Adipocyte (in vitro differentiated cells): ENCODE data around the gene MRE11.

Experiments used
- DNase-seq: peaks from one replicate; pipeline ENCODE4 v3.0.0-alpha.2; 2015; ENCODE audit warnings: low read depth
- H3K27me3 ChIP-seq: replicated peaks from 2 replicates; pipeline ENCODE4 v1.7.0; 2013; ENCODE audit warnings: mild to moderate bottlenecking, low read length, moderate library complexity; ENCODE audit not compliant: control insufficient read depth, insufficient read depth
- H3K36me3 ChIP-seq: 2 replicates; pipeline ENCODE4 v1.7.0; 2013; ENCODE audit warnings: low read length, mild to moderate bottlenecking, moderate library complexity; ENCODE audit not compliant: control insufficient read depth, insufficient read depth, severe bottlenecking
- H3K4me1 ChIP-seq: 2 replicates; pipeline ENCODE4 v1.7.0; 2013; ENCODE audit warnings: mild to moderate bottlenecking, low read length, moderate library complexity; ENCODE audit not compliant: control insufficient read depth, insufficient read depth
- H3K4me3 ChIP-seq: 2 replicates; pipeline ENCODE4 v1.7.0; 2013; ENCODE audit warnings: mild to moderate bottlenecking, low read length, moderate library complexity
- H3K9ac ChIP-seq: 2 replicates; pipeline ENCODE4 v1.7.0; 2013; ENCODE audit warnings: mild to moderate bottlenecking, low read length, moderate library complexity
- H3K9me3 ChIP-seq: 2 replicates; pipeline ENCODE4 v1.7.0; 2013; ENCODE audit warnings: mild to moderate bottlenecking, low read length, moderate library complexity; ENCODE audit not compliant: control insufficient read depth

Gene MRE11

DNA sequence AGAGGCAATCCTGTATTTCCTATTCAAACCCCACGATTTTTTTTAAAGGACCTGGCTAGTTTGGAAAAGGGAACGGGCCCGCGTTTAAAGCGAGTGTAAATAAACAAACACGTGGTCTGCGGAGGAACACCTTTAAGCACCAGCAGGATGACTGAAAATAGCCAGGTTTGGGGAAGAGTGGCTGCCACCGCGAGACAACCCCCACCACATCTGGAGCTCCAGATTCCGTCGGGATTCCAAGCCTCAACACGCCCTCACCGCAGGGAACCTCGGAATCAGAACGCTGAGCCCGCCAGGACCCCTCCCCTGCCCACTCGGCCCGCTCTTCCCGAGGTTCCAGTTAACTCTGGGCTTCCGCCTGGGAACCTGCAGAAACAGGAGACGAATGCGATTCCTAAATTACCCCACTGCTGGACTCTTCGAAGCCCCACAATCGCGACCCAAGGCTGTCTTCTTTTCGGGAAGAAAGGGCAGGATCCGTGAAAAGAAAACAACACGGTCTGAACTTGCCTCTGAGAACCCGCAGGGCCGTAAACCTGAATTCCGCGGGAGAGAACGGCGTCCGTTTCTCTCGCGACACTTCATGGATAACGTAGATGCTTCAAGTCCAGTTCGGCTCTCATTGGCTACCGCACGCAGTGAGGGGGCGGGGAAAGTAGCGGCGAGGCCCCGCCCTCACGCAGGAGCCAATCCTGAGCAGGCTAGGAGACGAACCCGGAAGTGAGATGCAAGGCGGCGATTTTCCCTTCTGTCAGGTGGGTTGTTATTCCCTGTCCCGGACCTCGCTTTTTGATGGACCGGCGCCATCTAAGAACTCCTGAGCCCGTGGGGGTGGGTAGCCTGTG, at the start of gene MRE11, which contains the start of gene ANKRD49:
Gene MRE11, minus strand, starts transcription at position 564 of the 845 bp plus-strand sequence. CDS start 1,043 bp downstream, outside the sequence.
Gene ANKRD49, plus strand, starts transcription at position 704 of the 845 bp plus-strand sequence. CDS start 2,710 bp downstream, outside the sequence.
- Histone ChIP-seq H3K9me3 (no peaks in the 10 kb centered on the region), H3K36me3 (peaks cover 37% of the 10 kb centered on the region), H3K4me3 (peak within 1 kb of the TSS; percentile 95), H3K4me1 (peaks cover 19% of the 10 kb centered on the region), H3K9ac (peak within 1 kb of the TSS; percentile 86), H3K27me3 (no peaks in the 10 kb centered on the region)
- peak; percentile 100 for DNase-seq

DNA sequence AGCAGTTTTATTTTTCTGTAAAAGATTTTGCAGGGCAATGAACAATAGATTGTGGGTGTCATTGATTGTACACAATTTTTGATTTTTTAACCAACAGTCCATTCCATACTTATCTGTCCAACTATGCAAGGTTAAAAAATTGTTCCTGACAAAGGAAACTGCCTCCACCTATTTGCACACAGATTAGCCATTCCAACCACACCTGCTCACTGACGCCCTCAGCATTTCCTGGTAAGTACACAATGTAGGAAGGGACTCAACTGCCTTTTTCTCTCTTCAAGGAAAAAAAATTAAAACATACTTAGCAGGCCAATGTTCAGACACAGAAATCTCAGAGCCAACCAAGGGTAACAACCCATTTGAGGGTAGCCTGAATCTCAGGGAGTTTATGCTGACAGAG, 45.8 kb upstream of the MRE11 start:
- Histone ChIP-seq H3K36me3 (no peaks in the 10 kb centered on the region), H3K9me3 (no peaks in the 10 kb centered on the region), H3K27me3 (no peaks in the 10 kb centered on the region), H3K4me1 (peaks cover 29% of the 10 kb centered on the region), H3K9ac (no peak overlapping the region), H3K4me3 (no peak overlapping the region)
- DNase-seq = no peak

DNA sequence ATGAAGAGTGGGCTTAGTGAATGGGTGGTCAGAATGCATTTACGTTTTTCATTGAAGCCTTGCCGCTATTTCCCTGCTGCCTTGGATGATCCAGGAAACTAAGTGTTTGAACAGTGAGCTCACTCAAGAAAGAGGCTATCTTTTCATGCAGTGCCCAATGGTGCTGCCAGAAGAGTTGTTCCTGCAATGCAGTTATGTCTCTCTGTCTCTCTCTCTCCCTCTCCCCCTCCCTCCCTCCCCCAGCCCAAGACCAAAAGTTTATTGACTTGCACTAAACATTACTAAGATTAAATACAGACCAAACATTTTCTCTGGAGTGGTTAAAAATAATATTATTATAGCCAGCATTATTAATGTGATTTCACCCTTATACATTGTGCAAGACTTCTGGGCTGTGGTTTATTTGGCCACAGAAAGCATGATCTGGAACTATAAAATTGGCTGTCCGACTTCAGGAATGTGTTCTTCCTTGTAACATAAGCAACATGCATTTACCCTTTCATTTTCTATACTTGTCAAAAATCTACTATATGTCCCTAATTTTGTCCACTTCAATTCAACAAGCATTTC, 43.5 kb upstream of the MRE11 start:
- H3K9ac ChIP-seq = peak overlapping the region; percentile 18
- no peaks in the 10 kb centered on the region for H3K27me3 ChIP-seq
- peaks cover 36% of the 10 kb centered on the region for H3K4me1 ChIP-seq
- H3K36me3 ChIP-seq = no peaks in the 10 kb centered on the region
- peak overlapping the region; percentile 63 for H3K4me3 ChIP-seq
- peak; percentile 63 for DNase-seq
- H3K9me3 ChIP-seq = no peaks in the 10 kb centered on the region

DNA sequence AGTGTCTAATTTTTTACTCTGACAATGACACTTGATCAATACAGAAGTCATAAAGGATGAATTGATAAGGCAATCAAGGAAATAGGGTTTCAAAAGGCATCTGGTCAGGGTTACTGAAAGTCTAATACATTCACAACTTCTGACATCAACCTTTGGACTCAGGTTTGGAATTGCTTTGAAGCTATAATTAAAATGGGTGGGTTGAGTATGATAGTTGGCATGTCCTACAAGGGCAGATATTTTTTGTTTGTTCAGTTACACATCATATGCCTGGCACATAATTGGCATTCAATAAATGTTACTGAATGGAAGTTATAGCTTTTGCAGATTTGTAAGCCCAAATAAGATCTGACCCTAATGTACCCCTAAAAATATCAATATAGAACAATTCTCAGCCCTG, 42.7 kb upstream of the MRE11 start:
- Histone ChIP-seq H3K4me3 (peak overlapping the region; percentile 22), H3K27me3 (no peaks in the 10 kb centered on the region), H3K9me3 (no peaks in the 10 kb centered on the region), H3K4me1 (peaks cover 36% of the 10 kb centered on the region), H3K36me3 (no peaks in the 10 kb centered on the region), H3K9ac (no peak overlapping the region)
- DNase-seq = no peak

GRCh38 chr11:94533696-94534630, 40.3 kb upstream of the MRE11 start:
- Histone ChIP-seq H3K27me3 (no peaks in the 10 kb centered on the region), H3K4me3 (peak overlapping the region; percentile 58)

GRCh38 chr11:94533206-94533605, 39.6 kb upstream of the MRE11 start:
- Histone ChIP-seq H3K4me3 (peak overlapping the region; percentile 58), H3K4me1 (peaks cover 36% of the 10 kb centered on the region), H3K9ac (no peak overlapping the region), H3K27me3 (no peaks in the 10 kb centered on the region), H3K9me3 (no peaks in the 10 kb centered on the region), H3K36me3 (no peaks in the 10 kb centered on the region)
- no peak for DNase-seq

More at GRCh38 chr11:94533696-94534630, 40.3 kb upstream of the MRE11 start:
- no peaks in the 10 kb centered on the region for H3K9me3 ChIP-seq
- no peak for DNase-seq
- no peaks in the 10 kb centered on the region for H3K36me3 ChIP-seq
- H3K4me1 ChIP-seq = peaks cover 36% of the 10 kb centered on the region
- H3K9ac ChIP-seq = peak overlapping the region; percentile 57

- DNase-seq = no peak
- Histone ChIP-seq H3K4me1 (peaks cover 30% of the 10 kb centered on the region), H3K36me3 (no peaks in the 10 kb centered on the region), H3K27me3 (no peaks in the 10 kb centered on the region), H3K4me3 (no peak overlapping the region), H3K9ac (no peak overlapping the region), H3K9me3 (no peaks in the 10 kb centered on the region)
These were observed 38.6 kb upstream of the MRE11 start for GRCh38 chr11:94532211-94532610.

DNA sequence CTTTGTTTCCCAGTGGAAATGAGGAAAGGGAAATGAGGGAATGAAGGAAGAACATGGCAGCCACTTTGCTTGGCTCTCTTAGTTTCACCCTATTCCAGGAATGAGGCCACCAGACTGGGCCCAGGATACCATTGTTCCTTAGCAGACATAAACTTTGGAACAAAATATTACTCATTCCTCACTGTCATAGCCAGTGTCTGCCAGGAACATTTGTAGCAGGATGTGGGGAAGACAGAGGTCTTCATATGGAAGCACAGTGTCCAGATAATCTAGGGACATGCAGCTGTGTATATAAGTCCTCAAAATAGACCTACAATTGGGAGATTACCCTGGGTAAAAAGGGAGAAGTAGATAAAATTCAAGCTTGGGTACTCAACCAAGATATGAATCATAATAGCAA, 34.9 kb upstream of the MRE11 start:
- Histone ChIP-seq H3K4me3 (no peak overlapping the region), H3K9ac (no peak overlapping the region), H3K4me1 (peaks cover 14% of the 10 kb centered on the region), H3K36me3 (no peaks in the 10 kb centered on the region), H3K27me3 (no peaks in the 10 kb centered on the region), H3K9me3 (no peaks in the 10 kb centered on the region)
- DNase-seq = no peak

GRCh38 chr11:94526645-94527438, 33.2 kb upstream of the MRE11 start:
- H3K9ac ChIP-seq = no peak overlapping the region
- no peaks in the 10 kb centered on the region for H3K27me3 ChIP-seq
- DNase-seq = no peak
- H3K36me3 ChIP-seq = no peaks in the 10 kb centered on the region
- H3K4me1 ChIP-seq = peaks cover 7% of the 10 kb centered on the region
- no peak overlapping the region for H3K4me3 ChIP-seq
- H3K9me3 ChIP-seq = no peaks in the 10 kb centered on the region

GRCh38 chr11:94525546-94526324, 32.1 kb upstream of the MRE11 start:
- Histone ChIP-seq H3K27me3 (no peaks in the 10 kb centered on the region), H3K4me3 (no peak overlapping the region), H3K9me3 (no peaks in the 10 kb centered on the region), H3K36me3 (no peaks in the 10 kb centered on the region), H3K4me1 (peaks cover 7% of the 10 kb centered on the region), H3K9ac (no peak overlapping the region)
- DNase-seq = peak; percentile 79
